LoVo (cell line): ENCODE data around the gene SH3BP2.

Experiments
- DNase-seq: peaks from one replicate; pipeline ENCODE4 v3.0.0-alpha.2; 2016; ENCODE audit warnings: low spot score

Gene SH3BP2

DNA sequence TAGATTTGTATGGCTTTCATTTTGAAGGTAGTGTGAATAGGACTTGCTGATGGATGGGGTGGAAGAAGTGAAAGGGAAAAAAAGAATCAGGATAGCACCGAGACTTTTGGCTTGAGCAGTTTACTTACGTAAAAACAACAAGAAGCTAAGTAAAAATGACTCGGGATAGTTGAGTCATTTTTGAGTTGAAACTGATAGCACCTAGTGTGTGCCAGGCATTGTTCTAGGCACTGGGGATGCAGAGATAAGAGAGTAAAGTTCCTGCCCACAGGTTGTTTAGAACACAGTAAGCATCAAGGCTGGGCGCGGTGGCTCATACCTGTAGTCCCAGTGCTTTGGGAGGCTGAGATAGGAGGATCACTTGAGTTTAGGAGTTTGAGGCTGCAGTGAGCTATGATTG lies 85.5 kb downstream of the SH3BP2 start:
- no peak for DNase-seq

DNA sequence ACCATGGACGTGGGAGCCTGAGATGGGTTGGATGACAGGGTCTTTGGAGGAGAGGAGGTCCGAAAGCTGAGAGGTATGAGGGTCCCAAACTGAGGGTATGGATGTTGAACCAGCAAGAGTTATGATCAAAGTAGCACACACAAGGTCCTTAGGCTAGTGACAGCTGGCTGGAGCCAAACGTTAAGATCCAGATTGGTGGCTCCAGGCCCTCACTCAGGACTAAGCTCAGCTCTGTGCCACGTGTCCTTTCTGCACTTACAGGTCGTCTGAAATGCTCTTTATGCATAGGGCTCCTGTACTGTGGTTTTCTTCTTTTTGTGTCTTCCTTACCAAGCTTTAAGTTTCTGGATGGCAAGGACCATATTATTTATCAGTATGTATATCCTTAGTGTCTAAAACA lies 86.1 kb downstream of the SH3BP2 start:
- no peak for DNase-seq

DNA sequence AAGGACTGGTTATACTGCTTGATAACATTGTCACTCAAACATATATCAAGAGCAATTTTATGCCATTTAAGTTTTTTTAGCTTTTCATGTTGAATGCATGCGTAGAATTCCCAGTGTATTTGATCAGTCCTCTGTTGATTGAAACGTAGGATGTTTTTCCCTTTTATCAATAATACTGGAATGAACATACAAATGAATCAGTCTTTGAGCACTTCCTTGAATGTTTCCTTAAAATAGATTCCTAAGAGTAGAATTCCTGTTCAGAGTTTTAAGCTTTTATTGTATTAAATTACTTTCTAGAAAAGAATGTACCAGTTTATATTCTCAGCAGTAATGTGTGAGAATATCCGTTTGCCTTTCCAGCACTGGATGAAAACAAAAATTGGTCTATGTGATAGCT lies 88.5 kb downstream of the SH3BP2 start:
- no peak for DNase-seq

DNA sequence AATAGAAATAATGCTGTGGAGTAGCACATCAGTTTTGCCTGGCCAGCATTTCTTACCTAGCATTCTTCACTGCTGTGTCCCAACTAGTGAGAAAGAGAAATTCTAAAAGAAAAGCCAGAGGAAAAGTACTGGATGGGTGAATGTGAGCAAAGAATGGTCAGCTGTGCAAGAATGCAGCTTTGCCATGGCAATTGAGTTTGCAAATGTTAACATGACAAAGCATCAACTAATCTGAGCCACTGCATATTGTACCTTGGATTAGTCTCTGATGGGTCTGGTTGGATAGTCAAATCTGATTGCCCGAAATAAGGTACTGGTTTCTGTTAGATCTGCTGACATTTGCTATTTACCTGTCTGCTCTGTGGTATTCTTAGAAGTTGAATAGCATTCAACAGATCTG lies 89.5 kb downstream of the SH3BP2 start:
- DNase-seq = no peak

DNA sequence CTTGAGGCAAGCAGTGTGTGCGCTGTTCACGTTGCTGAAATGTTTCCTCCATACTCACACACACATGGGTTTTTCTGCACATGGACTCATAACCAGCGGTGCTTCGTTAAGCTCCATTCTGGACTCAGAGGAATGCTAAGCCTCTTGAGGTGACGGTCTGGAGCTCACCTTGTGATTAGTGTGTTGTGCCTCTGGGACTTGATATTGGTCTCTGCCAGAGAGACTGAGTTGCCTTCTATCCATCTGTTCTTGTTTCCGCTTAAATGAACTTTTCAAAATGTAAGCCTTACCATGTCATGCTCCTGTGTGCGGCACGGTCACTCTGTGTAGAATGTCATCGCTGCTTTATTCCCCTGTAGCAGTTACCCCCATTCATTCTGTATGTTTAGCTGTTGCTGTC lies 93.3 kb downstream of the SH3BP2 start:
- DNase-seq = no peak

DNA sequence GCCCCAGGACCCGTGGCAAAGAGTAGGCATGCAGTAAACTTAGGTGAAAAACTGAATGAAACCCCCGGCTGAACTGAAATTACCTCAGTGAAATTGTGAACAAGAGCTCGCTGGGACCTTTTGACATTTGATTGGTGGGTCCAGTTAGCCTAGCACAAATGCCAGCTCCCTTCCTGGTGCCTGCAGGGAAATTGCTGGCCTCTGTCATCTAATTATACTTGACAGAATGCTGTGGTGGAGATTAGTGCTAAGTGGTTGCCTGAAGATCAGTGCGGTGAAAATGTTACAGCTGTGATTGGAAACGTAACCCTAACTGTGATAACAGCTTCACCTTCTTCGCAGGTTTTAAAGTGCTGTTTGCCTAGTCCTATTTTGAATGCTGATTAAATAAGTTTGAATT lies 93.7 kb downstream of the SH3BP2 start:
- DNase-seq = no peak

DNA sequence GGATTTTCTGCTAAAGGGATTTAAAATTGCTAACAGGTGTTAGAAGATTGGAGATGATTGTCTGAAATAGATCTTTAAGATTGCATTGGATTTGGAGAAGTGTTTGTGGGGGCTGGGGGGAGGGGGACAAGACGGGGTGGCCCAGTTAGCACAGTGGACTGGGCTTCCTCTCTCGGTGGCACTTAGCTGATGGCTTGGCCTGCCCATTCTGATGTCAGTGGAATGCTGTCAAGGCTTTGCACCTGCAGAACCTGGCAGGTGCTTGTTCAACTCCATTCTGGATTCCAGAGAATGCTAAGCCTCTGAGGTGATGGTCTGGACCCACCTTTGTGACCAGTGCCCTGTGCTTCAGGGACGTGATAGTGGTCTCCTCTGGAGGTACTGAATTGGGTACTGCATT lies 94.5 kb downstream of the SH3BP2 start:
- DNase-seq = no peak

DNA sequence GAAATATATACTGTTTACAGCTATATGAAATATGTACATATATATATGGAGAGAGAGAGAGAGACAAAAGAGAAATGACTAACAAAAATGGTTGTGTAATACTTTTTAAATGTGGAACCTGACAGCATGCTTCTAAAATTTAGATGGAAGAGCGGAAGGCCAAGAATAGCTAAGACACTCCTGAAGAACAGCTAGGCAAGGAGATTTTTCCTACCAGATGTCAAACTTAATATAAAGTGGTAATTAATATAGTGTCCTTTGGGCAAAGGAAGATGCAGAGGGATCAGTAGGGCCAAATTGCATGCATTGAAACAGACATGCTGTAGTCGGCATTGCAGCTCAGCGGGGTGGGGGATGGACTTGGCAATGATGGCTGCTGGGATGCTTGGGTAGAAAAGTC lies 96.0 kb downstream of the SH3BP2 start:
- DNase-seq = no peak
